Caco-2 (cell line): Measurements from ENCODE around the gene KCNH4. TPM values are rescaled to one million over a fixed set of nuclear protein-coding genes. Genes with fewer than 3 reads are reported as not detected.

Experiments
- BruUV-seq: library from RNA; stranded (reverse); fragments of 400-500 nt; replicated peaks from 2 replicates; lab custom pipeline; 2021; lab: Mats Ljungman, UMichigan
- CTCF ChIA-PET: fragments of 300-600 bp; sonication (Branson Sonifier 250); formaldehyde crosslinking; loops from one replicate; lab custom pipeline; 2022; ENCODE audit warnings: antibody characterized with exemption; lab: Charles Lee
- POLR2A ChIA-PET: fragments of 300-600 bp; sonication (Branson Sonifier 250); formaldehyde crosslinking; loops from one replicate; lab custom pipeline; 2022; ENCODE audit warnings: antibody characterized with exemption; lab: Charles Lee
- DNase-seq, 2 experiments: peaks; one replicate each; pipeline versions ENCODE4 v3.0.0 to v3.0.0-alpha.2; 2020 to 2022
- H3K27me3 ChIP-seq: replicated peaks from 2 replicates; pipeline ENCODE4 v1.6.0; 2011; ENCODE audit warnings: low read length; ENCODE audit not compliant: control insufficient read depth, insufficient read depth
- H3K36me3 ChIP-seq: 2 replicates; pipeline ENCODE4 v1.5.1; 2011; ENCODE audit warnings: low read length; ENCODE audit not compliant: control insufficient read depth, insufficient read depth
- H3K4me1 ChIP-seq: fragments of 250-450 bp; sonication (Bioruptor Pico); 2 replicates; pipeline ENCODE4 v1.5.1; 2020; ENCODE audit warnings: mild to moderate bottlenecking
- H3K4me3 ChIP-seq: 2 replicates; pipeline ENCODE4 v1.5.1; 2011; ENCODE audit warnings: low read depth, mild to moderate bottlenecking, control low read depth, low read length
- H3K9me3 ChIP-seq: fragments of 250-450 bp; sonication (Bioruptor Pico); 2 replicates; pipeline ENCODE4 v1.5.1; 2020; ENCODE audit warnings: mild to moderate bottlenecking, moderate library complexity
- H3K27ac Mint-ChIP-seq: one replicate; pipeline ENCODE4 v1.8.0; 2022; ENCODE audit warnings: mixed read lengths; ENCODE audit not compliant: unreplicated experiment
- H3K27me3 Mint-ChIP-seq: one replicate; pipeline ENCODE4 v1.8.0; 2022; ENCODE audit warnings: mixed read lengths; ENCODE audit not compliant: insufficient read depth, unreplicated experiment
- H3K36me3 Mint-ChIP-seq: one replicate; pipeline ENCODE4 v1.8.0; 2022; ENCODE audit warnings: mild to moderate bottlenecking, mixed read lengths; ENCODE audit not compliant: insufficient read depth, unreplicated experiment
- H3K4me1 Mint-ChIP-seq: one replicate; pipeline ENCODE4 v1.8.0; 2022; ENCODE audit warnings: low read depth, mixed read lengths; ENCODE audit not compliant: unreplicated experiment
- H3K4me3 Mint-ChIP-seq: one replicate; pipeline ENCODE4 v1.8.0; 2022; ENCODE audit warnings: mild to moderate bottlenecking, moderate library complexity, mixed read lengths; ENCODE audit not compliant: unreplicated experiment
- H3K9me3 Mint-ChIP-seq: one replicate; pipeline ENCODE4 v1.8.0; 2022; ENCODE audit warnings: mixed read lengths; ENCODE audit not compliant: unreplicated experiment
- intact Hi-C: fragments of 100-400 bp; cut with micrococcal nuclease; formaldehyde crosslinking; loops from one replicate; pipeline ENCODE4 v1.10.0; 2022; ENCODE audit not compliant: unreplicated experiment
- total RNA-seq: library from RNA; stranded (reverse); gene quantifications from 2 replicates; pipeline ENCODE4 v1.2.3, GENCODE V29; 2022
- TF ChIP-seq, protein P1 (sequence below), 2 experiments: fragments of 200-600 bp in 1 of 2; IDR thresholded peaks; 1 replicate in 1 of 2; 2 replicates in 1 of 2; pipeline versions ENCODE4 v1.5.1 to v1.8.0; 2011 to 2022; ENCODE audit warnings: antibody characterized with exemption in 1 of 2, control low read depth in 1 of 2, inconsistent platforms in 1 of 2, low read depth in 1 of 2, low read length in 1 of 2, mild to moderate bottlenecking in 1 of 2, moderate library complexity in 1 of 2; ENCODE audit not compliant: insufficient read depth in 1 of 2, severe bottlenecking in 1 of 2, unreplicated experiment in 1 of 2

Gene KCNH4
- total RNA-seq, 1 experiment from 2014 or later, result 0.07 TPM

DNA sequence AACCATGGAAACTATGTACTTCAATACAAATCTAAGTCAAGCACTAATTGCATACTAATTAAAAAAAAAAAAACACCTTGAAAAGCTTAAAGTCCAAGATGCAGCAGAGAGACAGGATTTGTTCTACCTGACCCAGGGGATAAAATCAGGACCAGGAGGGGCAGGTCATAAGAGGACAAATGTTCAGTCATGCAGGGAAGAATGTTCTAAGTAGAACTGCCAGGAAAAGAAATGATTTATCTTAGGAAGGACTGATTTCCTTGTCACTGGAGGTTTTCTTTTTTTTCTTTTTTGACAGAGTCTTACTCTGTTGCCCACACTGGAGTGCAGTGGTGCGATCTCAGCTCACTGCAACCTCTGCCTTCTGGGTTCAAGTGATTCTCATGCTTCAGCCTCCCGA, 22.4 kb upstream of the KCNH4 start:
- BruUV-seq, result no TSS peak
- POLR2A ChIA-PET, result no interaction called here

DNA sequence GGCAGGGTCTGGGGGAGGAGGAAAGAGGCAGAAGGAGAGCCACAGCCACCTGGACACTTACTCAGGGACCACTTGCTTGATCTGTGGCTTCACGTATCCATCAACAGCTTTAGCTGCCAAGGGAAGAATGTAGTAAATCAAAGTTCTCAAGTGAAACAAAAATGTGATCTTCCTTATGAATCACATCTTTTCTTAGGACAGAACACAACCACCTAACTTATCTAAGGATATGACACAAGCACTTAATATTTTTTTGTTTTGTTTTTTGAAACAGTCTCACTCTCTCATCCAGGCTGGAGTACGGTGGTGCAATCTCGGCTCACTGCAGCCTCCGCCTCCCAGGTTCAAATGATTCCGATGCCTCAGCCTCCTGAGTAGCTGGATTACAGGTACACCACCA, 21.8 kb upstream of the KCNH4 start:
- Mint-ChIP-seq H3K4me1 (peaks cover 13% of the 10 kb centered on the region), H3K36me3 (peaks cover 46% of the 10 kb centered on the region), H3K27me3 (no peaks in the 10 kb centered on the region), H3K4me3 (no peak overlapping the region), H3K9me3 (no peaks in the 10 kb centered on the region), H3K27ac (no peak overlapping the region)
- no TSS peak for BruUV-seq
- H3K27me3 ChIP-seq, result no peaks in the 10 kb centered on the region
- CTCF ChIA-PET, result no interaction called here
- no peak overlapping the region for H3K4me3 ChIP-seq
- DNase-seq, result no peak
- intact Hi-C loops, result no loop called here
- TF ChIP-seq, protein P1, sequence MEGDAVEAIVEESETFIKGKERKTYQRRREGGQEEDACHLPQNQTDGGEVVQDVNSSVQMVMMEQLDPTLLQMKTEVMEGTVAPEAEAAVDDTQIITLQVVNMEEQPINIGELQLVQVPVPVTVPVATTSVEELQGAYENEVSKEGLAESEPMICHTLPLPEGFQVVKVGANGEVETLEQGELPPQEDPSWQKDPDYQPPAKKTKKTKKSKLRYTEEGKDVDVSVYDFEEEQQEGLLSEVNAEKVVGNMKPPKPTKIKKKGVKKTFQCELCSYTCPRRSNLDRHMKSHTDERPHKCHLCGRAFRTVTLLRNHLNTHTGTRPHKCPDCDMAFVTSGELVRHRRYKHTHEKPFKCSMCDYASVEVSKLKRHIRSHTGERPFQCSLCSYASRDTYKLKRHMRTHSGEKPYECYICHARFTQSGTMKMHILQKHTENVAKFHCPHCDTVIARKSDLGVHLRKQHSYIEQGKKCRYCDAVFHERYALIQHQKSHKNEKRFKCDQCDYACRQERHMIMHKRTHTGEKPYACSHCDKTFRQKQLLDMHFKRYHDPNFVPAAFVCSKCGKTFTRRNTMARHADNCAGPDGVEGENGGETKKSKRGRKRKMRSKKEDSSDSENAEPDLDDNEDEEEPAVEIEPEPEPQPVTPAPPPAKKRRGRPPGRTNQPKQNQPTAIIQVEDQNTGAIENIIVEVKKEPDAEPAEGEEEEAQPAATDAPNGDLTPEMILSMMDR (IDR thresholded peaks at IDR 0.05; ENCODE audit: insufficient read depth in 1 of 2, low read depth in 1 of 2, low read length in 1 of 2, severe bottlenecking in 1 of 2, unreplicated experiment in 1 of 2), result no peak
- H3K4me1 ChIP-seq, result peaks cover 11% of the 10 kb centered on the region
- no peaks in the 10 kb centered on the region for H3K36me3 ChIP-seq
- POLR2A ChIA-PET, result no interaction called here
- no peaks in the 10 kb centered on the region for H3K9me3 ChIP-seq

More for the DNA sequence above, 22.4 kb upstream of the KCNH4 start:
- H3K27ac Mint-ChIP-seq, result no peak overlapping the region
- H3K36me3 Mint-ChIP-seq, result peaks cover 48% of the 10 kb centered on the region
- CTCF ChIA-PET, result no interaction called here
- H3K4me1 ChIP-seq, result peaks cover 11% of the 10 kb centered on the region
- intact Hi-C loops, result no loop called here
- no peaks in the 10 kb centered on the region for H3K9me3 ChIP-seq
- H3K9me3 Mint-ChIP-seq, result no peaks in the 10 kb centered on the region
- H3K36me3 ChIP-seq, result no peaks in the 10 kb centered on the region
- H3K4me1 Mint-ChIP-seq, result peaks cover 13% of the 10 kb centered on the region
- H3K27me3 ChIP-seq, result no peaks in the 10 kb centered on the region
- TF ChIP-seq, protein P1 (IDR thresholded peaks at IDR 0.05; ENCODE audit: insufficient read depth in 1 of 2, low read depth in 1 of 2, low read length in 1 of 2, severe bottlenecking in 1 of 2, unreplicated experiment in 1 of 2), result no peak
- no peak overlapping the region for H3K4me3 ChIP-seq
- H3K4me3 Mint-ChIP-seq, result no peak overlapping the region
- no peak for DNase-seq
- no peaks in the 10 kb centered on the region for H3K27me3 Mint-ChIP-seq

DNA sequence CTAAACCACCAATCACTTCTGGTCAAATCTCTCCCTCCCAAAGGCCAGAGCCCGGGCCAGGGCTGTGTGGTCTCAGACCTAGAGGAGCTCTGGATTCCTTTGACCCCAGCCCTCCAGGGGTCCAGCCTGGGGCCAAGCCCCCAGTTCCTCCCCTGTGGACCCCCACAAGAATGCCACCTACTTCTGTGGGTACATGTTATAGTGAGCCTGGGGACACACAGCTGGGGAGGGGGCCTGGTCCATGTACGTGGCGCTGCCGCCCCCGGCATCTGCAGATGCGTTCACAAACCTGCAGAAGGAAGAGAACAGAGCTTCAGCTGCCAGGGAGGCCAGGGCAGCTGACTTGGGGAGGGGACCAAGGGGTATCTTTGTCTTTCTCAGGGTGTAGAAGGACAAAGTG, 21.2 kb upstream of the KCNH4 start:
- H3K27me3 ChIP-seq, result no peaks in the 10 kb centered on the region
- BruUV-seq, result no TSS peak
- intact Hi-C loops, result no loop called here
- no peak for DNase-seq
- Mint-ChIP-seq H3K27ac (peak overlapping the region; percentile 1), H3K4me3 (no peak overlapping the region), H3K27me3 (no peaks in the 10 kb centered on the region), H3K36me3 (peaks cover 46% of the 10 kb centered on the region), H3K9me3 (no peaks in the 10 kb centered on the region), H3K4me1 (peaks cover 13% of the 10 kb centered on the region)
- no peaks in the 10 kb centered on the region for H3K36me3 ChIP-seq
- TF ChIP-seq, protein P1 (IDR thresholded peaks at IDR 0.05; ENCODE audit: insufficient read depth in 1 of 2, low read depth in 1 of 2, low read length in 1 of 2, severe bottlenecking in 1 of 2, unreplicated experiment in 1 of 2), result no peak
- ChIA-PET CTCF (interaction anchor here (0.6 kb wide), 1 partner anchor 13 kb away, joined by 3 read pairs; no protein-coding TSS in a partner anchor), POLR2A (no interaction called here)
- H3K4me1 ChIP-seq, result peaks cover 11% of the 10 kb centered on the region
- no peak overlapping the region for H3K4me3 ChIP-seq
- no peaks in the 10 kb centered on the region for H3K9me3 ChIP-seq
